Measurements from ENCODE around the gene DDX28.

GRCh38 chr16:67992661-67993206, 30.3 kb downstream of the DDX28 start:
- TF ChIP-seq CTCF (conservative IDR thresholded peaks at IDR 0.05; ENCODE audit: low read depth, low read length) = no peak
- no peak for TF ChIP-seq EZH2 (IDR thresholded peaks at IDR 0.05; ENCODE audit: borderline replicate concordance, low read depth, low read length, poor library complexity, severe bottlenecking)
